Suprapubic skin (tissue), 3 donors: ENCODE data around the gene ARHGAP4.

ENCODE experiments used
- EP300 ChIP-seq: sonication (generic); formaldehyde crosslinking; IDR thresholded peaks from one replicate; pipeline ENCODE4 v1.6.1; 2017; ENCODE audit warnings: antibody characterized with exemption
- POLR2A ChIP-seq, 2 donors: fragments of 450-650 bp; IDR thresholded peaks; one replicate each; pipeline ENCODE4 v1.6.1; 2017; ENCODE audit warnings: antibody characterized with exemption in 2 of 2, mild to moderate bottlenecking in 2 of 2, moderate library complexity in 2 of 2
- TF ChIP-seq, protein P1 (sequence below), 2 donors: fragments of 200-600 bp in 1 of 2; fragments of 450-650 bp in 1 of 2; sonication (generic) in 1 of 2; IDR thresholded peaks; one replicate each; pipeline ENCODE4 v1.5.1; 2016 to 2019; ENCODE audit warnings: antibody characterized with exemption in 2 of 2, mild to moderate bottlenecking in 1 of 2, moderate library complexity in 1 of 2

DNA sequence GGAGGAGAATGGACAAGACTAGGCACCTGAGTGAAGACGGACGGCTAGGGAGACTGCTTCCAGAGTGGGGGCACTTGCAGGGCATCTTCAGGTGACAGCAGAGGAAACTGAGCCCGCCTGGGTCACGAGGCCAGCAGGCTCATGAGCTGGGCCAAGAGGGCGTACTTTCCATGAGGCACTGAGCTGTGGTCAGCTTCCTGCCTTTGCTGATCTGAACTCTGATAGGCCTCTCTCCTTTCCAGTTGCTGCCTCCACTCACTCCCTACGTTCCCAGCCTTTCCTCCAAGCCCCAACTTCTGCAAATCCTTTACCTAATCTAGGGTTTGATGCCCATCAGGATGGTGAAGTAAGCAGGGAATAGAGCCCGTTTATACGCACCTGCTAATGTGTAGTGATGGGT, 38.7 kb downstream of the ARHGAP4 start:
- TF ChIP-seq, protein P1, sequence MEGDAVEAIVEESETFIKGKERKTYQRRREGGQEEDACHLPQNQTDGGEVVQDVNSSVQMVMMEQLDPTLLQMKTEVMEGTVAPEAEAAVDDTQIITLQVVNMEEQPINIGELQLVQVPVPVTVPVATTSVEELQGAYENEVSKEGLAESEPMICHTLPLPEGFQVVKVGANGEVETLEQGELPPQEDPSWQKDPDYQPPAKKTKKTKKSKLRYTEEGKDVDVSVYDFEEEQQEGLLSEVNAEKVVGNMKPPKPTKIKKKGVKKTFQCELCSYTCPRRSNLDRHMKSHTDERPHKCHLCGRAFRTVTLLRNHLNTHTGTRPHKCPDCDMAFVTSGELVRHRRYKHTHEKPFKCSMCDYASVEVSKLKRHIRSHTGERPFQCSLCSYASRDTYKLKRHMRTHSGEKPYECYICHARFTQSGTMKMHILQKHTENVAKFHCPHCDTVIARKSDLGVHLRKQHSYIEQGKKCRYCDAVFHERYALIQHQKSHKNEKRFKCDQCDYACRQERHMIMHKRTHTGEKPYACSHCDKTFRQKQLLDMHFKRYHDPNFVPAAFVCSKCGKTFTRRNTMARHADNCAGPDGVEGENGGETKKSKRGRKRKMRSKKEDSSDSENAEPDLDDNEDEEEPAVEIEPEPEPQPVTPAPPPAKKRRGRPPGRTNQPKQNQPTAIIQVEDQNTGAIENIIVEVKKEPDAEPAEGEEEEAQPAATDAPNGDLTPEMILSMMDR (IDR thresholded peaks at IDR 0.05): no peak
- no peak for TF ChIP-seq POLR2A (IDR thresholded peaks at IDR 0.05)
- no peak for TF ChIP-seq EP300
